ENCODE measurements around the gene SPDYC.

The SPDYC gene

GRCh38 chr11:65159012-65159411 lies 11.0 kb upstream of the SPDYC start:
- Histone ChIP-seq H3K27me3 (ENCODE audit: insufficient read depth, poor library complexity, severe bottlenecking) (no peaks in the 10 kb centered on the region), H3K9me3 (ENCODE audit: severe bottlenecking) (no peaks in the 10 kb centered on the region), H3K4me3 (ENCODE audit: severe bottlenecking) (no peak overlapping the region), H3K27ac (ENCODE audit: poor library complexity, severe bottlenecking) (no peak overlapping the region), H3K36me3 (ENCODE audit: low read depth) (no peaks in the 10 kb centered on the region), H3K4me1 (ENCODE audit: insufficient read depth, poor library complexity, severe bottlenecking) (no peaks in the 10 kb centered on the region)
- ATAC-seq (ENCODE audit: low read depth) (no peak), DNase-seq (ENCODE audit: low spot score) (no peak)
- TF ChIP-seq CTCF (IDR thresholded peaks at IDR 0.05; ENCODE audit: poor library complexity, severe bottlenecking), result no peak

- Histone ChIP-seq H3K4me1 (ENCODE audit: insufficient read depth, poor library complexity, severe bottlenecking) (no peaks in the 10 kb centered on the region), H3K4me3 (ENCODE audit: severe bottlenecking) (no peak overlapping the region), H3K27ac (ENCODE audit: poor library complexity, severe bottlenecking) (no peak overlapping the region), H3K9me3 (ENCODE audit: severe bottlenecking) (no peaks in the 10 kb centered on the region), H3K27me3 (ENCODE audit: insufficient read depth, poor library complexity, severe bottlenecking) (no peaks in the 10 kb centered on the region), H3K36me3 (ENCODE audit: low read depth) (no peaks in the 10 kb centered on the region)
- no peak for TF ChIP-seq CTCF (IDR thresholded peaks at IDR 0.05; ENCODE audit: poor library complexity, severe bottlenecking)
- ATAC-seq (ENCODE audit: low read depth) (no peak), DNase-seq (ENCODE audit: low spot score) (no peak)
Measured at GRCh38 chr11:65160643-65161042, 9.4 kb upstream of the SPDYC start.

- no peak for TF ChIP-seq CTCF (IDR thresholded peaks at IDR 0.05; ENCODE audit: poor library complexity, severe bottlenecking)
- Histone ChIP-seq H3K9me3 (ENCODE audit: severe bottlenecking) (no peaks in the 10 kb centered on the region), H3K27ac (ENCODE audit: poor library complexity, severe bottlenecking) (no peak overlapping the region), H3K4me1 (ENCODE audit: insufficient read depth, poor library complexity, severe bottlenecking) (no peaks in the 10 kb centered on the region), H3K4me3 (ENCODE audit: severe bottlenecking) (no peak overlapping the region), H3K36me3 (ENCODE audit: low read depth) (no peaks in the 10 kb centered on the region), H3K27me3 (ENCODE audit: insufficient read depth, poor library complexity, severe bottlenecking) (no peaks in the 10 kb centered on the region)
- ATAC-seq (ENCODE audit: low read depth), result no peak
- no peak for DNase-seq (ENCODE audit: low spot score)
Measured at GRCh38 chr11:65163684-65164083, 6.3 kb upstream of the SPDYC start.

- ATAC-seq (ENCODE audit: low read depth) (no peak), DNase-seq (ENCODE audit: low spot score) (no peak)
- Histone ChIP-seq H3K4me1 (ENCODE audit: insufficient read depth, poor library complexity, severe bottlenecking) (no peaks in the 10 kb centered on the region), H3K9me3 (ENCODE audit: severe bottlenecking) (no peaks in the 10 kb centered on the region), H3K4me3 (ENCODE audit: severe bottlenecking) (no peak overlapping the region), H3K36me3 (ENCODE audit: low read depth) (no peaks in the 10 kb centered on the region), H3K27ac (ENCODE audit: poor library complexity, severe bottlenecking) (no peak overlapping the region), H3K27me3 (ENCODE audit: insufficient read depth, poor library complexity, severe bottlenecking) (no peaks in the 10 kb centered on the region)
- no peak for TF ChIP-seq CTCF (IDR thresholded peaks at IDR 0.05; ENCODE audit: poor library complexity, severe bottlenecking)
Measured at GRCh38 chr11:65165410-65166317, 4.4 kb upstream of the SPDYC start.

- TF ChIP-seq CTCF (IDR thresholded peaks at IDR 0.05; ENCODE audit: poor library complexity, severe bottlenecking), result no peak
- Histone ChIP-seq H3K9me3 (ENCODE audit: severe bottlenecking) (no peaks in the 10 kb centered on the region), H3K4me3 (ENCODE audit: severe bottlenecking) (no peak overlapping the region), H3K27ac (ENCODE audit: poor library complexity, severe bottlenecking) (no peak overlapping the region), H3K27me3 (ENCODE audit: insufficient read depth, poor library complexity, severe bottlenecking) (no peaks in the 10 kb centered on the region), H3K4me1 (ENCODE audit: insufficient read depth, poor library complexity, severe bottlenecking) (no peaks in the 10 kb centered on the region), H3K36me3 (ENCODE audit: low read depth) (no peaks in the 10 kb centered on the region)
- no peak for ATAC-seq (ENCODE audit: low read depth)
- DNase-seq (ENCODE audit: low spot score), result no peak
Measured at GRCh38 chr11:65166893-65167292, 3.1 kb upstream of the SPDYC start.
